A673 (cell line): ENCODE results near the gene ACP4.

Experiments used
- CTCF ChIP-seq: fragments of 300-800, 200-600 bp; sonication (generic); conservative IDR thresholded peaks from 2 replicates; pipeline ENCODE4 v1.5.1; 2017; ENCODE audit warnings: low read depth, mild to moderate bottlenecking, antibody characterized with exemption, low read length, moderate library complexity, mixed read lengths
- EZH2 ChIP-seq: fragments of 200-600 bp; sonication (generic); IDR thresholded peaks from 2 replicates; pipeline ENCODE4 v1.6.1; 2017; ENCODE audit warnings: borderline replicate concordance, low read depth, mild to moderate bottlenecking, mixed read lengths, antibody characterized with exemption, low read length; ENCODE audit not compliant: poor library complexity, severe bottlenecking

GRCh38 chr19:50829801-50830200 lies 39.6 kb downstream of the ACP4 start:
- no peak for TF ChIP-seq CTCF
- TF ChIP-seq EZH2 = no peak
